HCT116 (cell line): ENCODE measurements around the gene CDH23. TPM values are rescaled to one million over a fixed set of nuclear protein-coding genes. Genes with fewer than 3 reads are reported as not detected.

Source experiments
- ATAC-seq: fragments of 200-7000 bp; cut with Tn5 transposase; 2 replicates; pipeline ENCODE4 v1.9.1; 2020; ENCODE audit warnings: mild to moderate bottlenecking, moderate library complexity
- BruUV-seq: library from RNA; stranded (reverse); fragments of 400-500 nt; replicated peaks from 2 replicates; lab custom pipeline; 2021; lab: Mats Ljungman, UMichigan
- CTCF ChIA-PET: fragments of 300-600 bp; sonication (Branson Sonifier 250); formaldehyde crosslinking; loops from one replicate; lab custom pipeline; 2021; ENCODE audit warnings: antibody characterized with exemption; lab: Charles Lee
- POLR2A ChIA-PET: fragments of 300-600, 350-600 bp; sonication (Branson Sonifier 250); formaldehyde crosslinking; loops from one replicate; lab custom pipeline; 2021; ENCODE audit warnings: antibody characterized with exemption; lab: Charles Lee
- RAD21 ChIA-PET, 2 experiments: fragments of 300-600 bp; sonication (Branson Sonifier 250); formaldehyde crosslinking; loops; one replicate each; lab custom pipeline; 2023; ENCODE audit warnings: low total read pairs in 2 of 2; ENCODE audit not compliant: uncharacterized antibody in 2 of 2, unreplicated experiment in 2 of 2, low non-redundant PET in 1 of 2; lab: Charles Lee
- DNase-seq: peaks from one replicate; pipeline ENCODE4 v3.0.0-alpha.2; 2010; ENCODE audit warnings: low read depth, low spot score
- H2AFZ ChIP-seq: fragments of 200-600 bp; shearing (Covaris generic), sonication (generic); 2 replicates; pipeline ENCODE4 v1.6.1; 2017; ENCODE audit warnings: low read depth, mixed run types, mixed read lengths, antibody characterized with exemption, low read length; ENCODE audit not compliant: poor library complexity, severe bottlenecking
- H3K27ac ChIP-seq: 2 replicates; pipeline ENCODE4 v1.5.1; 2012; ENCODE audit warnings: low read depth, low read length
- H3K27me3 ChIP-seq: fragments of 200-600 bp; sonication (generic); 2 replicates; pipeline ENCODE4 v1.6.1; 2016; ENCODE audit warnings: mixed run types, low read length, mixed read lengths; ENCODE audit not compliant: insufficient read depth
- H3K36me3 ChIP-seq, 2 experiments: fragments of 200-500 bp in 1 of 2; fragments of 200-600 bp in 1 of 2; sonication (Bioruptor generic) in 1 of 2; sonication (generic) in 1 of 2; 2 replicates each; pipeline versions ENCODE4 v1.5.1 to v1.6.1; 2014 to 2016; ENCODE audit warnings: low read length in 2 of 2, inconsistent platforms in 1 of 2, mixed read lengths in 1 of 2, mixed run types in 1 of 2; ENCODE audit not compliant: insufficient read depth in 2 of 2, control insufficient read depth in 1 of 2
- H3K4me1 ChIP-seq, 2 experiments: fragments of 200-600 bp in 1 of 2; sonication (generic) in 1 of 2; 2 replicates each; pipeline versions ENCODE4 v1.5.1 to v1.6.1; 2012 to 2017; ENCODE audit warnings: low read length in 2 of 2, inconsistent platforms in 1 of 2, mild to moderate bottlenecking in 1 of 2, mixed read lengths in 1 of 2, mixed run types in 1 of 2, moderate library complexity in 1 of 2; ENCODE audit not compliant: insufficient read depth in 2 of 2, control insufficient read depth in 1 of 2
- H3K4me2 ChIP-seq: fragments of 200-600 bp; sonication (generic); 2 replicates; pipeline ENCODE4 v1.6.1; 2017; ENCODE audit warnings: mixed run types, low read length, mixed read lengths
- H3K4me3 ChIP-seq, 2 experiments: fragments of 200-600 bp in 1 of 2; sonication (generic) in 1 of 2; replicated peaks in 1 of 2; 2 replicates each; pipeline ENCODE4 v1.5.1; 2011 to 2016; ENCODE audit warnings: low read length in 2 of 2, control low read depth in 1 of 2, low read depth in 1 of 2, mild to moderate bottlenecking in 1 of 2, mixed read lengths in 1 of 2, mixed run types in 1 of 2
- H3K79me2 ChIP-seq: fragments of 200-600 bp; sonication (generic); 2 replicates; pipeline ENCODE4 v1.6.1; 2017; ENCODE audit warnings: mild to moderate bottlenecking, mixed run types, low read length, moderate library complexity, mixed read lengths; ENCODE audit not compliant: insufficient read depth
- H3K9ac ChIP-seq: fragments of 200-600 bp; sonication (generic); 2 replicates; pipeline ENCODE4 v1.6.1; 2016; ENCODE audit warnings: low read length, mixed read lengths
- H3K9me2 ChIP-seq: fragments of 200-600 bp; sonication (generic), shearing (Covaris generic); 2 replicates; pipeline ENCODE4 v1.6.1; 2017; ENCODE audit warnings: mixed run types, mild to moderate bottlenecking, moderate library complexity; ENCODE audit not compliant: insufficient read depth
- H3K9me3 ChIP-seq, 2 experiments: fragments of 200-500 bp in 1 of 2; fragments of 200-600 bp in 1 of 2; sonication (Bioruptor generic) in 1 of 2; sonication (generic) in 1 of 2; 2 replicates each; pipeline ENCODE4 v1.6.1; 2014 to 2017; ENCODE audit warnings: low read length in 2 of 2, mixed read lengths in 2 of 2, inconsistent platforms in 1 of 2, low read depth in 1 of 2, mild to moderate bottlenecking in 1 of 2, mixed run types in 1 of 2, moderate library complexity in 1 of 2; ENCODE audit not compliant: control insufficient read depth in 1 of 2, insufficient read depth in 1 of 2
- H4K20me1 ChIP-seq: fragments of 200-600 bp; sonication (generic), shearing (Covaris generic); 2 replicates; pipeline ENCODE4 v1.6.1; 2017; ENCODE audit warnings: mixed run types, mild to moderate bottlenecking, moderate library complexity; ENCODE audit not compliant: insufficient read depth
- CTCF ChIP-seq, 3 experiments: fragments of 200-600 bp in 1 of 3; sonication (generic) in 1 of 3; IDR thresholded peaks in 2 of 3; conservative IDR thresholded peaks in 1 of 3; 2 replicates each; pipeline ENCODE4 v1.5.1; 2012 to 2017; ENCODE audit warnings: low read depth in 2 of 3, low read length in 2 of 3, antibody characterized with exemption in 1 of 3, borderline replicate concordance in 1 of 3, control low read depth in 1 of 3, mild to moderate bottlenecking in 1 of 3, mixed read lengths in 1 of 3, mixed run types in 1 of 3, moderate library complexity in 1 of 3; ENCODE audit not compliant: insufficient read depth in 1 of 3
- JUND ChIP-seq: IDR thresholded peaks from 2 replicates; pipeline ENCODE4 v1.6.1; 2012
- POLR2AphosphoS5 ChIP-seq: IDR thresholded peaks from 2 replicates; pipeline ENCODE4 v1.6.1; 2011; ENCODE audit warnings: mild to moderate bottlenecking, low read depth, low read length, moderate library complexity
- SRF ChIP-seq: IDR thresholded peaks from 2 replicates; pipeline ENCODE4 v1.6.1; 2012; ENCODE audit warnings: low read depth
- YY1 ChIP-seq: IDR thresholded peaks from 2 replicates; pipeline ENCODE4 v1.6.1; 2011; ENCODE audit warnings: low read length, low read depth, moderate library complexity, mild to moderate bottlenecking; ENCODE audit not compliant: insufficient replicate concordance; ENCODE audit errors: extremely low read depth
- intact Hi-C: fragments of 100-400 bp; cut with micrococcal nuclease; formaldehyde crosslinking; loops from 2 replicates; pipeline ENCODE4 v1.10.0; 2022
- total RNA-seq: library from RNA; stranded (reverse); gene quantifications from one replicate; pipeline ENCODE4 v1.2.1, GENCODE V29; 2021; ENCODE audit not compliant: unreplicated experiment

CDH23 gene
- total RNA-seq, 1 experiment from 2014 or later, result not detected

- peak within 1 kb of the TSS; percentile 74 for H3K9ac ChIP-seq
- H3K27me3 ChIP-seq, result no peaks in the 10 kb centered on the region
- H3K4me1 ChIP-seq, result peaks cover 45 to 70% of the 10 kb centered on the region in 2 experiments
- H2AFZ ChIP-seq, result peak within 1 kb of the TSS; percentile 89
- ChIA-PET CTCF (interaction anchor here (0.6 to 3.8 kb wide), 14 partner anchors 10 to 123 kb away, joined by 3 to 14 read pairs (median 3); partner anchors contain the start of gene PSAP), RAD21 (interaction anchor here (1.6 to 1.9 kb wide), 2 partner anchors 65 to 77 kb away, joined by 6 read pairs; no protein-coding TSS in a partner anchor), POLR2A (interaction anchor here (0.7 to 1.4 kb wide), 4 partner anchors 9 to 16 kb away, joined by 3 read pairs; no protein-coding TSS in a partner anchor)
- intact Hi-C loops, result loop anchor here (5.0 kb wide), 1 partner anchor 76 kb away; no protein-coding TSS in a partner anchor
- H3K4me3 ChIP-seq, result peak within 1 kb of the TSS; percentile 61 to 79
- no peaks in the 10 kb centered on the region for H4K20me1 ChIP-seq
- H3K9me2 ChIP-seq, result no peaks in the 10 kb centered on the region
- DNase-seq (peak; percentile 59), ATAC-seq (peak; percentile 84)
- peak in 2 of 3 experiments; percentile 66 to 86; a peak in 4 of 6 replicates for TF ChIP-seq CTCF (IDR thresholded peaks at IDR 0.05 in 2 of 3, conservative IDR thresholded peaks at IDR 0.05 in 1 of 3; ENCODE audit: borderline replicate concordance in 1 of 3, insufficient read depth in 1 of 3, low read depth in 2 of 3, low read length in 2 of 3)
- peak; percentile 23 for TF ChIP-seq YY1
- peak; percentile 76 for TF ChIP-seq POLR2AphosphoS5
- TF ChIP-seq JUND, result no peak
- TF ChIP-seq SRF, result no peak
- H3K9me3 ChIP-seq, result peaks cover 0 to 5% of the 10 kb centered on the region in 2 experiments; a peak in 1 of 4 replicates
- BruUV-seq, result no TSS peak
- H3K36me3 ChIP-seq, result no peaks in the 10 kb centered on the region
- no peaks in the 10 kb centered on the region for H3K79me2 ChIP-seq
- peak within 1 kb of the TSS; percentile 99 for H3K4me2 ChIP-seq
- H3K27ac ChIP-seq, result peak within 1 kb of the TSS; percentile 63
Observed at GRCh38 chr10:71773221-71773971, 376.7 kb downstream of the CDH23 start, which contains the start of gene VSIR. VSIR (minus strand) TSS chr10:71773520; CDS start chr10:71773439, 81 bp downstream.
